HG02981 (cell line): ENCODE measurements around the gene LUM.
"Not testable (repeated sequence)": the region's sequence is repeated elsewhere in the genome, so short reads cannot be mapped to it uniquely, and the experiment has no call there.

ENCODE experiments used
- ATAC-seq: cut with Tn5 transposase; IDR thresholded peaks from one replicate; pipeline ENCODE4 v1.9.1; 2021; ENCODE audit warnings: mild to moderate bottlenecking, moderate library complexity; ENCODE audit not compliant: unreplicated experiment

LUM gene

GRCh38 chr12:91110311-91110924 lies 876 bp downstream of the LUM start:
- ATAC-seq = no peak

- ATAC-seq = no peak
Measured at GRCh38 chr12:91109581-91110310, 1.5 kb downstream of the LUM start.

GRCh38 chr12:91109148-91109564 lies 2.1 kb downstream of the LUM start:
- peak; percentile 88 for ATAC-seq

- no peak for ATAC-seq
Measured at GRCh38 chr12:91108196-91108755, 3.0 kb downstream of the LUM start.

- no peak for ATAC-seq
Measured at GRCh38 chr12:91106283-91106682, 5.0 kb downstream of the LUM start.

GRCh38 chr12:91105807-91106206 lies 5.5 kb downstream of the LUM start:
- no peak for ATAC-seq

- ATAC-seq = peak; percentile 50
Measured at GRCh38 chr12:91104812-91105466, 6.4 kb downstream of the LUM start.

- no peak for ATAC-seq
Measured at GRCh38 chr12:91103624-91104023, 7.7 kb downstream of the LUM start.

GRCh38 chr12:91103101-91103500 lies 8.2 kb downstream of the LUM start:
- ATAC-seq = no peak

GRCh38 chr12:91100906-91101305 lies 10.4 kb downstream of the LUM start:
- ATAC-seq = no peak

GRCh38 chr12:91099836-91100235 lies 11.5 kb downstream of the LUM start:
- ATAC-seq = no peak

GRCh38 chr12:91099341-91099740 lies 12.0 kb downstream of the LUM start:
- no peak for ATAC-seq

GRCh38 chr12:91098941-91099340 lies 12.4 kb downstream of the LUM start:
- ATAC-seq = no peak

GRCh38 chr12:91098461-91098860 lies 12.8 kb downstream of the LUM start:
- ATAC-seq = no peak

- no peak for ATAC-seq
Measured at GRCh38 chr12:91094957-91095356, 16.3 kb downstream of the LUM start.

GRCh38 chr12:91094032-91094662 lies 17.1 kb downstream of the LUM start:
- no peak for ATAC-seq

GRCh38 chr12:91093341-91093740 lies 18.0 kb downstream of the LUM start:
- no peak for ATAC-seq

GRCh38 chr12:91091916-91092715 lies 19.2 kb downstream of the LUM start:
- ATAC-seq = no peak

- ATAC-seq = not testable (repeated sequence)
Measured at GRCh38 chr12:91089953-91090352, 21.3 kb downstream of the LUM start.

- ATAC-seq = no peak
Measured at GRCh38 chr12:91080041-91080440, 31.3 kb downstream of the LUM start.

- ATAC-seq = no peak
Measured at GRCh38 chr12:91078501-91078900, 32.8 kb downstream of the LUM start.
